ENCODE data around the gene ARHGEF6. TPM values are rescaled to one million over a fixed set of nuclear protein-coding genes. Genes with fewer than 3 reads are reported as not detected.
A peak's percentile ranks its signal among the peaks of the same experiment; 100 is the strongest.

The ARHGEF6 gene
- total and polyA plus RNA-seq, 7 donors, result 11.4 to 70.5 (median 25.4) TPM

DNA sequence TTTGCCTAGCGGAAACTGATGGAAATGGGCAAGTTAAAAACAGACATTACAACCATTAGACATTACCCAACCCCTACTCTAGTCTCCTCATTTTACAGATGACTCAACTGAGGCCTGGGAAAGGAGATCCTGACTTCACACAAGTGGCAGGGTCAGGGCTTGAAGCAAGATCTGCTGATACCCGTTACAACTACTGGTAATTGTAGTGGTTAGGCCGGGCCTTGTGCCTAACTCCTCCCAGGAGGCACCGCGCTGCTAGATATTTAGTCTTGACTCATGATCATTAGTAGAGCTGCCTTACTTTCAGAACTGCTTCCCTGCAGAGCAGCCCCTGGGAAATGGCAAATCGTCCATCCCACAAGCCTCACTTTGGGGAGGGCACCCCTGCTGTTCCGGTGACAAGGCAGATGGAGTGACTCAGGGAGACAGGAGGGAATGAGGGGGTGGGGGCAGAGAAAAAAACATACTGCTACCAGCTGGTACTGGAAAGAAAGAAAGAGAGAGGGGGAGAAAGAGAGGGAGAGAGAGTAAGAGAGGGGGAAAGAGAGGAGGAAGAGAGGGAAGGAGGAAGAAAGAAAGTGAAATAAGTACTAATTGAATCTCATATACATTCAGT, 12.2 kb downstream of the ARHGEF6 start:
- intact Hi-C loops (cut with DNase I), result no loop called here
- Histone ChIP-seq H3K27me3 (ENCODE audit: insufficient read depth in 3 of 3, low read length in 2 of 3) (no peaks in the 10 kb centered on the region), H3K27ac (peak overlapping the region; percentile 95), H3K4me3 (peak overlapping the region; percentile 79), H3K4me1 (peaks cover 12% of the 10 kb centered on the region), H3K9me3 (no peaks in the 10 kb centered on the region), H3K36me3 (ENCODE audit: insufficient read depth in 1 of 2, low read depth in 1 of 2) (no peaks in the 10 kb centered on the region)
- peak; percentile 77 to 87 for DNase-seq
- TF ChIP-seq, protein P1, sequence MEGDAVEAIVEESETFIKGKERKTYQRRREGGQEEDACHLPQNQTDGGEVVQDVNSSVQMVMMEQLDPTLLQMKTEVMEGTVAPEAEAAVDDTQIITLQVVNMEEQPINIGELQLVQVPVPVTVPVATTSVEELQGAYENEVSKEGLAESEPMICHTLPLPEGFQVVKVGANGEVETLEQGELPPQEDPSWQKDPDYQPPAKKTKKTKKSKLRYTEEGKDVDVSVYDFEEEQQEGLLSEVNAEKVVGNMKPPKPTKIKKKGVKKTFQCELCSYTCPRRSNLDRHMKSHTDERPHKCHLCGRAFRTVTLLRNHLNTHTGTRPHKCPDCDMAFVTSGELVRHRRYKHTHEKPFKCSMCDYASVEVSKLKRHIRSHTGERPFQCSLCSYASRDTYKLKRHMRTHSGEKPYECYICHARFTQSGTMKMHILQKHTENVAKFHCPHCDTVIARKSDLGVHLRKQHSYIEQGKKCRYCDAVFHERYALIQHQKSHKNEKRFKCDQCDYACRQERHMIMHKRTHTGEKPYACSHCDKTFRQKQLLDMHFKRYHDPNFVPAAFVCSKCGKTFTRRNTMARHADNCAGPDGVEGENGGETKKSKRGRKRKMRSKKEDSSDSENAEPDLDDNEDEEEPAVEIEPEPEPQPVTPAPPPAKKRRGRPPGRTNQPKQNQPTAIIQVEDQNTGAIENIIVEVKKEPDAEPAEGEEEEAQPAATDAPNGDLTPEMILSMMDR (IDR thresholded peaks at IDR 0.05), result no peak
- 14 to 34% (median 27%) methylated on average over 7 of the region's 7 CpGs for WGBS, 3 donors
- ATAC-seq, result peak; percentile 77 to 85 (median 82)

DNA sequence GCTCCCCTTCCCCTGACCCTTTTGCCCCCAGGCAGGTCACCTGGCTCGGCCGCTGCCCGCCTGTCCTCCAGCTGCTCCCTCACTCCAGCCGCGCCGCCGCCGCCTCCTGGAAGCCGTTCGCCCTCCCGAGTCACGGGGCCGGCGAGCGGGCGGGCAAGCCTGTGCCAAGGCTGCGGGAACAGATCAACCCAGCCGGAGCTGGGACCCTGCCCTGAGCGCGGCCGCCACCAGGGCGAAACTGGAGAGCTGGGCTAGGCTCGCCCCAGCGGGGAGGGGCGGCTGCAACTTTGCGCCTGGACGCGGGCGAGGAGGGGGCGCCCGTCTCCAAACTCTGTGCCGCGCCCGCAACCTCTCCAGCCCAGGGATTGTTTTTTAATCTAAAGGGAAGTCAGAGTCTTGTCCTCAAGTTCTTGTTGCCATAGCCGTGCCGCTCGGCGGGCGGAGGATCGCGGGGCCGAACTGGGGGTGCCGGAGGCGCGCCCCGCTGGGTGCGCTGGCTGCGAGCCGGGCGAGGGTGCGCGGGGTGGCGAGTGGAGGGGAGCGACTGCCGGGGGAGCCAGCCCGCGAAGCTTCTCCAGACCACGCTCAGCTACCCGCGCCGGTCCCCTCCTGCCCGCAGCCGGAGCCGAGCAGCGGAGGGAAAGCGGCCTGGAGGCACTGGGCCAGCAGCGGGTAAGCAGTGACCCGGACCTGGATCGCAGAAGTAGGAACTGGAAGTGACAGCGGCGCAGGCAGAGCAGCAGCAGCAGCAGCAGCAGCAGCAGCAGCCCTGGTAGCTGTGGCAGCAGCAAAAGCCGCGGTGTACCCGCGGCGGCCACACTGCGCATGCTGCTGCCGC, 13.4 kb downstream of the ARHGEF6 start:
- Histone ChIP-seq H3K36me3 (ENCODE audit: insufficient read depth in 1 of 2, low read depth in 1 of 2) (no peaks in the 10 kb centered on the region), H3K27ac (peak overlapping the region; percentile 95), H3K9me3 (no peaks in the 10 kb centered on the region), H3K27me3 (ENCODE audit: insufficient read depth in 3 of 3, low read length in 2 of 3) (no peaks in the 10 kb centered on the region), H3K4me1 (peaks cover 12% of the 10 kb centered on the region), H3K4me3 (peak overlapping the region; percentile 79)
- TF ChIP-seq, protein P1 (IDR thresholded peaks at IDR 0.05), result peak; percentile 36
- DNase-seq (peak; percentile 72 to 89), ATAC-seq (peak; percentile 77 to 84 (median 80))
- intact Hi-C loops (cut with DNase I), result no loop called here
- WGBS, 3 donors, result 0 to 33% (median 0%) methylated on average over 7 to 77 of the region's 78 CpGs

DNA sequence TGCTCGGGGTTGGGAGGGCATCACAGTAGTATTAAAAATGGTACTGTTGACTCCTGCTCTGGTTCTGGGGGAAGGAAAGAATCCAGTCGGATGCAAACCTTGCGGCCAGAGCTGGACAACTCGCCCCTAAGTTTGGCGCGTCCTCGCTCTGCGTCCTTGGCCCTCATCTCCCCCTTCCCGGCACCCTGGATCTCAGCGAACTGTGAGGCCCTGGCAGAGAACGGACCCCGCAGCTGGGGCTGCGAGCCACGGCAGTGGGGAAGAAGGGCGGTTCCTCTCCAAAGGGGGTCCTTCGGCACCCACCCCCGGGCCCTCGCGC, 14.0 kb downstream of the ARHGEF6 start:
- H3K4me1 ChIP-seq, result peaks cover 12% of the 10 kb centered on the region
- peak overlapping the region; percentile 79 for H3K4me3 ChIP-seq
- H3K9me3 ChIP-seq, result no peaks in the 10 kb centered on the region
- H3K27ac ChIP-seq, result peak overlapping the region; percentile 95
- WGBS, 3 donors, result 1 to 41% (median 3%) methylated on average over 3 to 17 of the region's 19 CpGs
- H3K27me3 ChIP-seq (ENCODE audit: insufficient read depth in 3 of 3, low read length in 2 of 3), result no peaks in the 10 kb centered on the region
- DNase-seq (no peak), ATAC-seq (peak; percentile 11 to 27 (median 12))
- H3K36me3 ChIP-seq (ENCODE audit: insufficient read depth in 1 of 2, low read depth in 1 of 2), result no peaks in the 10 kb centered on the region
- TF ChIP-seq, protein P1 (IDR thresholded peaks at IDR 0.05), result no peak
- intact Hi-C loops (cut with DNase I), result no loop called here

DNA sequence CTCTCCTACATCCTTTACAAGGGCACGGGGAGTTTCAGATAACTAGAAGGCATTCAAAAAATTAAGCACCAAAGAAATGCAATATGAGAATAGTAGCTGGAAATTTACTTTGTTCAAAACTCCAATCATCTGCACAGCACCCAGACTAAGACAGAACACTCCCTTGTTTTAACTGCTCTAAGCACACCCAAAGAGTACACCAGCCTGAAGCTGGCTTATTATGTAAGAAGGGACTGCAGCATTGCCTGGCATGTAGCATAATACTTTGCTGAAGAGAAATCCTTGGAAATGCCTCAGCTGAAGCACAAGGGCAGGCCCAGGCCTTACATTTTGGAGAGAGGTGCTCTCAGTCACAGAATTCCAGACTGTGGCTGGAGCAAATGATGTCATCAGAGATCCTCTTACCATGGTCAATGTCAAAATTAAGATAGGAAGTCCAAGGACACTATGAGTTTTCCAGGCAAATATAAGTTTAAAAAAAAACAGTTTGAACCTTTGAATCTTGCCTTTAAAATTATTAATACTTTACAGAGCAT, 14.8 kb downstream of the ARHGEF6 start:
- H3K27ac ChIP-seq, result peak overlapping the region; percentile 95
- intact Hi-C loops (cut with DNase I), result no loop called here
- peak overlapping the region; percentile 79 for H3K4me3 ChIP-seq
- H3K4me1 ChIP-seq, result peaks cover 19% of the 10 kb centered on the region
- no peaks in the 10 kb centered on the region for H3K36me3 ChIP-seq (ENCODE audit: insufficient read depth in 1 of 2, low read depth in 1 of 2)
- no peaks in the 10 kb centered on the region for H3K9me3 ChIP-seq
- ATAC-seq (peak in 1 of 4 donors; percentile 5), DNase-seq (no peak)
- TF ChIP-seq, protein P1 (IDR thresholded peaks at IDR 0.05), result no peak
- 20 to 50% (median 45%) methylated on average over 1 of the region's 1 CpG for WGBS, 3 donors
- H3K27me3 ChIP-seq (ENCODE audit: insufficient read depth in 3 of 3, low read length in 2 of 3), result no peaks in the 10 kb centered on the region

Data from psoas muscle (tissue), 8 donors.